ENCODE data around the gene SMPX. TPM values are rescaled to one million over a fixed set of nuclear protein-coding genes. Genes with fewer than 3 reads are reported as not detected.

Gene SMPX
- polyA plus RNA-seq, 1 of the 3 experiments (the other 2 are of a cell fraction): not detected

GRCh38 chrX:21666679-21667078, 91.2 kb downstream of the SMPX start (continued):
- TF ChIP-seq RAD21 (IDR thresholded peaks at IDR 0.05; ENCODE audit: low read length): no peak
- TF ChIP-seq JUND (IDR thresholded peaks at IDR 0.05): no peak

- Histone ChIP-seq H3K36me3 (replicated peaks in 1 of 2; ENCODE audit: control insufficient read depth in 1 of 2, insufficient read depth in 2 of 2, low read length in 1 of 2) (no peaks in the 10 kb centered on the region), H3K79me2 (ENCODE audit: insufficient read depth) (no peaks in the 10 kb centered on the region), H4K20me1 (ENCODE audit: insufficient read depth) (no peaks in the 10 kb centered on the region), H3K9me2 (no peaks in the 10 kb centered on the region), H3K4me1 (ENCODE audit: control insufficient read depth in 1 of 2, insufficient read depth in 2 of 2, low read depth in 1 of 2, low read length in 1 of 2) (no peaks in the 10 kb centered on the region), H3K4me2 (no peak overlapping the region), H2AFZ (ENCODE audit: low read depth) (no peak overlapping the region), H3K27me3 (ENCODE audit: insufficient read depth) (no peaks in the 10 kb centered on the region), H3K4me3 (ENCODE audit: low read depth in 2 of 2, low read length in 1 of 2) (no peak overlapping the region), H3K9ac (no peak overlapping the region), H3F3A (replicated peaks; ENCODE audit: insufficient read depth) (no peaks in the 10 kb centered on the region), H3K27ac (ENCODE audit: low read depth in 2 of 2, low read length in 1 of 2) (no peak overlapping the region), H3K9me3 (no peaks in the 10 kb centered on the region)
- no peak for TF ChIP-seq RCOR1 (IDR thresholded peaks at IDR 0.05; ENCODE audit: low read length)
- TF ChIP-seq IRF3 (IDR thresholded peaks at IDR 0.05; ENCODE audit: low read depth, low read length): no peak
- TF ChIP-seq FOXJ3 (CRISPR knock-in tag; IDR thresholded peaks at IDR 0.05): no peak
- TF ChIP-seq MAX (IDR thresholded peaks at IDR 0.05; ENCODE audit: low read depth): no peak
- POLR2A ChIA-PET: no interaction called here
- DNase-seq: no peak
- WGBS (ENCODE audit: low lambda C conversion rate): 30% methylated on average over 4 of the region's 4 CpGs
- CTCF ChIA-PET: no interaction called here
These were observed 91.7 kb downstream of the SMPX start for GRCh38 chrX:21666252-21666651.

- H3K9me2 ChIP-seq: no peaks in the 10 kb centered on the region
- no peaks in the 10 kb centered on the region for H3K79me2 ChIP-seq (ENCODE audit: insufficient read depth)
- POLR2A ChIA-PET: no interaction called here
- CTCF ChIA-PET: no interaction called here
- no peak for DNase-seq
- H3K9ac ChIP-seq: no peak overlapping the region
- H3K27me3 ChIP-seq (ENCODE audit: insufficient read depth): no peaks in the 10 kb centered on the region
- no peak overlapping the region for H2AFZ ChIP-seq (ENCODE audit: low read depth)
- no peaks in the 10 kb centered on the region for H3F3A ChIP-seq (replicated peaks; ENCODE audit: insufficient read depth)
- no peak overlapping the region for H3K27ac ChIP-seq (ENCODE audit: low read depth in 2 of 2, low read length in 1 of 2)
- H3K4me1 ChIP-seq (ENCODE audit: control insufficient read depth in 1 of 2, insufficient read depth in 2 of 2, low read depth in 1 of 2, low read length in 1 of 2): no peaks in the 10 kb centered on the region
- no peak overlapping the region for H3K4me3 ChIP-seq (ENCODE audit: low read depth in 2 of 2, low read length in 1 of 2)
- no peak for TF ChIP-seq USF1 (IDR thresholded peaks at IDR 0.05; ENCODE audit: borderline replicate concordance, low read depth)
- TF ChIP-seq RCOR1 (IDR thresholded peaks at IDR 0.05; ENCODE audit: low read length): no peak
- no peak for TF ChIP-seq PBX3 (IDR thresholded peaks at IDR 0.05)
- TF ChIP-seq GABPA (IDR thresholded peaks at IDR 0.05; ENCODE audit: low read depth): no peak
- TF ChIP-seq SMC3 (IDR thresholded peaks at IDR 0.05; ENCODE audit: low read depth, low read length): no peak
- H3K9me3 ChIP-seq: no peaks in the 10 kb centered on the region
- H3K4me2 ChIP-seq: no peak overlapping the region
- WGBS (ENCODE audit: low lambda C conversion rate): 27% methylated on average over 4 of the region's 4 CpGs
- no peaks in the 10 kb centered on the region for H4K20me1 ChIP-seq (ENCODE audit: insufficient read depth)
- H3K36me3 ChIP-seq (replicated peaks in 1 of 2; ENCODE audit: control insufficient read depth in 1 of 2, insufficient read depth in 2 of 2, low read length in 1 of 2): no peaks in the 10 kb centered on the region
These were observed 95.2 kb downstream of the SMPX start for GRCh38 chrX:21662761-21663160.
